ENCODE data around the gene UACA.

DNA sequence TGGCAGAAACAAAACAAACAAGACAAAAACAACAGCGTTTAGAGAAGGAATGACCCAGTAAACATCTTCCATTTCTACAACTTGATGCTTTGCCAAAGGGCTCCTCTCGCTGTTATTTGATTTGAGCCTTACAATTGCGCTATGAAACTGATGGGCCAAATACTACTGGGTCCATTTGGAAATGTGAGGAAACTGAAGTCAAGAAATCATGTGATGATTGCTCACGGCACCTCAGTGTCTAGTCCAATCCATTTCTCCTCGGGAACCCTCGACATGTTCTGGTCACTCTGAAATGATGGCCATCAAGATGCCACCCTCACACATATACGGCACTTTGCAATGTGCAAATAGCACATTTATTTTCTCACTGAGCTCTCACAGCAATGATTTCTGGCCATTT is 136.0 kb downstream of the UACA start:
- TF ChIP-seq, protein P1, sequence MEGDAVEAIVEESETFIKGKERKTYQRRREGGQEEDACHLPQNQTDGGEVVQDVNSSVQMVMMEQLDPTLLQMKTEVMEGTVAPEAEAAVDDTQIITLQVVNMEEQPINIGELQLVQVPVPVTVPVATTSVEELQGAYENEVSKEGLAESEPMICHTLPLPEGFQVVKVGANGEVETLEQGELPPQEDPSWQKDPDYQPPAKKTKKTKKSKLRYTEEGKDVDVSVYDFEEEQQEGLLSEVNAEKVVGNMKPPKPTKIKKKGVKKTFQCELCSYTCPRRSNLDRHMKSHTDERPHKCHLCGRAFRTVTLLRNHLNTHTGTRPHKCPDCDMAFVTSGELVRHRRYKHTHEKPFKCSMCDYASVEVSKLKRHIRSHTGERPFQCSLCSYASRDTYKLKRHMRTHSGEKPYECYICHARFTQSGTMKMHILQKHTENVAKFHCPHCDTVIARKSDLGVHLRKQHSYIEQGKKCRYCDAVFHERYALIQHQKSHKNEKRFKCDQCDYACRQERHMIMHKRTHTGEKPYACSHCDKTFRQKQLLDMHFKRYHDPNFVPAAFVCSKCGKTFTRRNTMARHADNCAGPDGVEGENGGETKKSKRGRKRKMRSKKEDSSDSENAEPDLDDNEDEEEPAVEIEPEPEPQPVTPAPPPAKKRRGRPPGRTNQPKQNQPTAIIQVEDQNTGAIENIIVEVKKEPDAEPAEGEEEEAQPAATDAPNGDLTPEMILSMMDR (IDR thresholded peaks at IDR 0.05), result no peak
- TF ChIP-seq POLR2A (IDR thresholded peaks at IDR 0.05) (no peak), EP300 (IDR thresholded peaks at IDR 0.05) (no peak)

All from ovary (tissue), 3 donors.